ENCODE results near the gene NUP188.

DNA sequence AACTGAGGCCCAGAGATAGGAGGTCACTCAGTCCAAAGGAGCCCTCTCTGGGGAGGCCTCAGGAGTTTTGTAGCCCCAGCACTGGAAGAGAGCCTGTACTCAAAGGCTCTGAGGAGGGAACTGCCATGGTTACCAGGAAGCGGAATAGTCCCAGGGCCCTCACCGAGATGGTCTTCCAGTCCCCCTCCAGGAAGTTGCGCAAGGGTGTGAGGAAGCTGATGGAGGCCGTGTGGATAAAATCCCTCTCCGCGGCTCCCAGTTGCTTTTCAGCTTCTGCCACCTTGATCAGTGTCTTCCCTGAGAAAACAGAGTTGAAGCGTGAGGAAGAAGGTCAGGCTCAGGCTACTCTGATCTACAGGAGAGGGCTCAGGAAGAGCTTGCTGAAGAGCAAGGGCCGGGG, 67.1 kb downstream of the NUP188 start:
- TF ChIP-seq POLR2A (IDR thresholded peaks at IDR 0.05) (no peak), POLR2AphosphoS5 (IDR thresholded peaks at IDR 0.05) (no peak)
- TF ChIP-seq, protein P1, sequence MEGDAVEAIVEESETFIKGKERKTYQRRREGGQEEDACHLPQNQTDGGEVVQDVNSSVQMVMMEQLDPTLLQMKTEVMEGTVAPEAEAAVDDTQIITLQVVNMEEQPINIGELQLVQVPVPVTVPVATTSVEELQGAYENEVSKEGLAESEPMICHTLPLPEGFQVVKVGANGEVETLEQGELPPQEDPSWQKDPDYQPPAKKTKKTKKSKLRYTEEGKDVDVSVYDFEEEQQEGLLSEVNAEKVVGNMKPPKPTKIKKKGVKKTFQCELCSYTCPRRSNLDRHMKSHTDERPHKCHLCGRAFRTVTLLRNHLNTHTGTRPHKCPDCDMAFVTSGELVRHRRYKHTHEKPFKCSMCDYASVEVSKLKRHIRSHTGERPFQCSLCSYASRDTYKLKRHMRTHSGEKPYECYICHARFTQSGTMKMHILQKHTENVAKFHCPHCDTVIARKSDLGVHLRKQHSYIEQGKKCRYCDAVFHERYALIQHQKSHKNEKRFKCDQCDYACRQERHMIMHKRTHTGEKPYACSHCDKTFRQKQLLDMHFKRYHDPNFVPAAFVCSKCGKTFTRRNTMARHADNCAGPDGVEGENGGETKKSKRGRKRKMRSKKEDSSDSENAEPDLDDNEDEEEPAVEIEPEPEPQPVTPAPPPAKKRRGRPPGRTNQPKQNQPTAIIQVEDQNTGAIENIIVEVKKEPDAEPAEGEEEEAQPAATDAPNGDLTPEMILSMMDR (IDR thresholded peaks at IDR 0.05 in 8 of 11, conservative IDR thresholded peaks at IDR 0.05 in 3 of 11), result no peak
